Urinary bladder (tissue), 4 donors: ENCODE measurements around the gene KLF3. TPM values are rescaled to one million over a fixed set of nuclear protein-coding genes. Genes with fewer than 3 reads are reported as not detected.

Source experiments
- DNase-seq: peaks from one replicate; pipeline ENCODE4 v3.0.0-alpha.2; 2015; ENCODE audit errors: extremely low spot score
- H3K27ac ChIP-seq: one replicate; pipeline ENCODE4 v1.5.1; 2013; ENCODE audit warnings: low read depth, mild to moderate bottlenecking, moderate library complexity
- H3K36me3 ChIP-seq: one replicate; pipeline ENCODE4 v1.6.1; 2013; ENCODE audit warnings: mild to moderate bottlenecking, moderate library complexity; ENCODE audit not compliant: insufficient read depth
- H3K4me1 ChIP-seq: one replicate; pipeline ENCODE4 v1.6.1; 2013; ENCODE audit warnings: mild to moderate bottlenecking, moderate library complexity; ENCODE audit not compliant: insufficient read depth
- H3K4me3 ChIP-seq: one replicate; pipeline ENCODE4 v1.5.1; 2013; ENCODE audit warnings: low read depth, low read length
- WGBS: extraction: QIAGEN DNeasy Blood & Tissue Kit; methylation state at CpG from one replicate; pipeline ENCODE4 v1.1.7; 2013; 5-methylcytosine and 5-hydroxymethylcytosine counted together
- polyA plus RNA-seq: library from polyadenylated mRNA; stranded (reverse); fragments of 200-250 nt; gene quantifications from one replicate; pipeline ENCODE4 v1.2.3, GENCODE V29; 2013
- total RNA-seq: library from RNA; depleted of rRNA; stranded (reverse); fragments of >200 nt; gene quantifications from one replicate; pipeline ENCODE4 v1.2.3, GENCODE V29; 2014
- donor health status: healthy with polysubstance abuse.
- donor health status: healthy.

The KLF3 gene
- total and polyA plus RNA-seq, 2 donors: 25.7 to 65.0 TPM

DNA sequence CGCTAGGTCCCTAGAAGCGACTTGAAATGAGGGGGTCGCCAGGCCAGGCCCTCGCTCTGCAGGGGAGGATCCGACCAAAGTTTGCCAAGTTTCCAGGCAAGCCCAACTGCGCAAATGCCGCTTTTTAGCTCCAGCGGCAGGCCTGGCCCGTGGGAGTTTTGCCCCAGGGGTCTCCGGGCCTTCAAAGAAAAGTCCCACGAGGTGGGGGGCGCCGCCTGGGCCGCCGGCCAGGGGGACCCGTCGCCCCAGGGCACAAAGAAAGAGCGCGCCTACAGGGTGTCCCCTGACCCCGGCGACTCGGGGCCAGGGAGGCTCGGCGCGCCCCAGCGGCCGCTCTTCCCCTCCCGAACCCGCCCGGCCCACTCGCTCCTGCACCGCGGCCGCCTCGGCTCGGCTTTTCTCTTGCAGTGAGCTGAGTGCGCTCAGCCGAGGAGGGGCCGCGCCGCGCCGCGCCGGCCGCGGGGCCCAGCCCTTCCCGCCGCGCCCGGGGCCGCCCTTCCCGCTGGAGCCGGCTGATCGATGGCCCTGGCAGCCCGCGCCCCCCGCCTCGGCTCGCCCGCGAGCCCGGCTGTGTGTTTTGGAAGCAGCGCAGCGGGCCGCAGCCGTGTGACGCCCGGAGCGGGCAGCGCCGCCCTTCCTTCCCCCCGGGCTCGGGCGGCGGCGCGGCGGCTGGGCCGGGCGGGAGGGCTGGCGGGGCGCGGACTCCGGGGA, 754 bp upstream of the KLF3 start:
- peak overlapping the region; percentile 100 for H3K27ac ChIP-seq
- H3K4me1 ChIP-seq: no peaks in the 10 kb centered on the region
- peak overlapping the region; percentile 99 for H3K4me3 ChIP-seq
- no peaks in the 10 kb centered on the region for H3K36me3 ChIP-seq
- DNase-seq: no peak
- WGBS: under 1% methylated on average over 79 of the region's 85 CpGs

GRCh38 chr4:38664706-38665401, 855 bp downstream of the KLF3 start:
- under 1% methylated on average over 50 of the region's 53 CpGs for WGBS
- no peaks in the 10 kb centered on the region for H3K4me1 ChIP-seq
- no peak for DNase-seq

GRCh38 chr4:38665551-38666411, 1.8 kb downstream of the KLF3 start:
- DNase-seq: no peak
- no peaks in the 10 kb centered on the region for H3K36me3 ChIP-seq
- H3K27ac ChIP-seq: peak overlapping the region; percentile 90
- WGBS: 8% methylated on average over 5 of the region's 5 CpGs
- peak overlapping the region; percentile 43 for H3K4me3 ChIP-seq
- no peaks in the 10 kb centered on the region for H3K4me1 ChIP-seq

More at GRCh38 chr4:38664706-38665401, 855 bp downstream of the KLF3 start:
- H3K4me3 ChIP-seq: peak overlapping the region; percentile 99
- H3K36me3 ChIP-seq: no peaks in the 10 kb centered on the region
- peak overlapping the region; percentile 100 for H3K27ac ChIP-seq

- Histone ChIP-seq H3K4me3 (peak overlapping the region; percentile 40), H3K27ac (peak overlapping the region; percentile 90), H3K4me1 (no peaks in the 10 kb centered on the region), H3K36me3 (no peaks in the 10 kb centered on the region)
- no peak for DNase-seq
- 3% methylated on average over 1 of the region's 1 CpG for WGBS
These were observed 2.7 kb downstream of the KLF3 start for GRCh38 chr4:38666766-38667084.

GRCh38 chr4:38667085-38667893, 3.3 kb downstream of the KLF3 start:
- H3K4me1 ChIP-seq: peaks cover 1% of the 10 kb centered on the region
- H3K27ac ChIP-seq: peak overlapping the region; percentile 93
- H3K36me3 ChIP-seq: no peaks in the 10 kb centered on the region
- H3K4me3 ChIP-seq: peak overlapping the region; percentile 40
- WGBS: 3% methylated on average over 11 of the region's 11 CpGs
- peak; percentile 91 for DNase-seq

- Histone ChIP-seq H3K4me1 (peaks cover 3% of the 10 kb centered on the region), H3K27ac (no peak overlapping the region), H3K4me3 (no peak overlapping the region), H3K36me3 (no peaks in the 10 kb centered on the region)
- DNase-seq: no peak
- WGBS: 31% methylated on average over 2 of the region's 2 CpGs
These were observed 4.4 kb downstream of the KLF3 start for GRCh38 chr4:38668203-38668971.

DNA sequence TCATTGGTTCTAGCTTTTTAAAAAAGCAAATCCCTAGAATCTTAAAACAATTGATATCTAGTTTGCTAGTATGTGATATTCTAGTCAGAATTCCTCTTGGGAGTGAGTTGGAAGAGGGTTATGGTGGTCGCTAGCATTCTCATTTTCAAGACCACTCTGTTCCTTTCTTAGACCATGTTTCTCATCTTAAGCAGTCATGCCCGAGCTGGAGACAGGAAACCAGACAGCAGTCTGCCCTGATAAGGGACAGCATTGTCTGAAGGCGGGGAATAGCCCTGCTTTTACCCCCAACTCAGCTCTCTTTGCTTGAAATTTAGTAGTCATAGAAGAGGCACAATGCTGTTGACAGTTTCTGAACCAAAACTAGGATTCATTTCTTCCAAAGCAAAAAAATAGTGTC, 5.2 kb downstream of the KLF3 start:
- no peak for DNase-seq
- peaks cover 3% of the 10 kb centered on the region for H3K4me1 ChIP-seq
- no peaks in the 10 kb centered on the region for H3K36me3 ChIP-seq
- H3K4me3 ChIP-seq: no peak overlapping the region
- WGBS: 42% methylated on average over 3 of the region's 3 CpGs
- H3K27ac ChIP-seq: peak overlapping the region; percentile 44

GRCh38 chr4:38670109-38670901, 6.3 kb downstream of the KLF3 start:
- Histone ChIP-seq H3K4me3 (no peak overlapping the region), H3K4me1 (peaks cover 5% of the 10 kb centered on the region)
- WGBS: 71% methylated on average over 6 of the region's 6 CpGs

DNA sequence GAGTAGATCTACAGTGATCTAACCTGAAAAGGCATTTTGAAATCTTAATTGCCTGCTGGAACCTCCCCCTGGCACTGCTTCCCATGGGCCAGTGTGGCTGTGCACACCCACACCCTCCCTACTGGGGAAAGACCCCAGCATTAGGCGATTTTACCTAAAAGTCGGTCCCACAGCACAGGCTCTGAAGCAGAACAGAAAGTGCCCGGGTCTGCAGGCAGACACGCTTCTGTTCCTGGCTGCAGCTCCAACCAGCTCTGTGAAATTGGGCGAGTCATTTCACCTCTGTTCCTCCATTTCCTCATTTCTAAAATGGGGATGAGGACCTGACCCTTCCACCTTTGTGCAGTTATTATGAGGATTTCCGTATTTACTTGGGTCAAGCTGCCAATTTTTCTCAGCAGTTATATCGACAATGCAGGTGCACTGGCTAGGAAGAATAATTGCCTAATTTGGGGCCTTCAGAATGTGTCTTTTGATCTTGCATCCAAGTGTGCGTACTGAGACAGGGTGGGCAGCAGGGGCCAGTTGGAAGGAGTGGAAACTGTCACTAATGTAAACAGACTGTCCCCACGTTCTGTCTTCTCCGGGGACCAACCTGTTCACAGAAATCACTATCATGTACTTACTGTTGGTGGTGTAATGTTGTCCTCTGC, 7.1 kb downstream of the KLF3 start:
- WGBS: 37% methylated on average over 10 of the region's 10 CpGs
- Histone ChIP-seq H3K4me1 (peaks cover 5% of the 10 kb centered on the region), H3K36me3 (no peaks in the 10 kb centered on the region), H3K27ac (peak overlapping the region; percentile 80), H3K4me3 (no peak overlapping the region)
- DNase-seq: no peak

More at GRCh38 chr4:38670109-38670901, 6.3 kb downstream of the KLF3 start:
- peak overlapping the region; percentile 15 for H3K27ac ChIP-seq
- no peak for DNase-seq
- H3K36me3 ChIP-seq: no peaks in the 10 kb centered on the region

DNA sequence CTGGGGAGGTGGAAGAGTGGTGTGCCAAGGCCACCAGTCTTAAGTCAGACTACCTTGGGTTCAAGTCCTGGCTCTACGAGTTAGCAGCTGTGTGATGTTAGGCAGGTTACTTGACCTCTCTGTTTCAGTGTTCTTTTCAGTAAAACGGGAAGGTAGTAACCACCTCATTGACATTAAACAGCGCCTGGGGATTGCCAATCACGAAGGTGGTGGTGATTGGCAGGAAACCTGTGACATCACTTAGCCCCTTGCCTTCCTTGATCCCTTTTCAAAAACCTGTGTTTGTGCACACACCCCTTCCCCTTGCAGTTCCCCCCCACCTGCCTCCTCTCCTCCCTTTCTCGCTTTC, 7.6 kb downstream of the KLF3 start:
- WGBS: 54% methylated on average over 5 of the region's 5 CpGs
- peak overlapping the region; percentile 80 for H3K27ac ChIP-seq
- no peaks in the 10 kb centered on the region for H3K36me3 ChIP-seq
- DNase-seq: no peak
- H3K4me3 ChIP-seq: no peak overlapping the region
- H3K4me1 ChIP-seq: peaks cover 5% of the 10 kb centered on the region

- Histone ChIP-seq H3K27ac (peak overlapping the region; percentile 80), H3K36me3 (no peaks in the 10 kb centered on the region), H3K4me3 (no peak overlapping the region), H3K4me1 (peaks cover 5% of the 10 kb centered on the region)
- 46% methylated on average over 3 of the region's 3 CpGs for WGBS
- DNase-seq: no peak
These were observed 8.0 kb downstream of the KLF3 start for GRCh38 chr4:38672074-38672396.
